Measurements from ENCODE around the gene TCP10L. TPM values are rescaled to one million over a fixed set of nuclear protein-coding genes. Genes with fewer than 3 reads are reported as not detected.
"Not testable (repeated sequence)": the region's sequence is repeated elsewhere in the genome, so short reads cannot be mapped to it uniquely, and the experiment has no call there.

Gene TCP10L, protein sequence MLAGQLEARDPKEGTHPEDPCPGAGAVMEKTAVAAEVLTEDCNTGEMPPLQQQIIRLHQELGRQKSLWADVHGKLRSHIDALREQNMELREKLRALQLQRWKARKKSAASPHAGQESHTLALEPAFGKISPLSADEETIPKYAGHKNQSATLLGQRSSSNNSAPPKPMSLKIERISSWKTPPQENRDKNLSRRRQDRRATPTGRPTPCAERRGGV
- 1.0 TPM for total RNA-seq
- polyA plus RNA-seq: 2.5 TPM
- long read RNA-seq, donor 1: 0 reads
- long read RNA-seq, donor 2: 0 reads
- long read RNA-seq, donor 3: 0 reads
- long read RNA-seq, donor 4: 0 reads
- long read RNA-seq, donor 5: 0 reads
- long read RNA-seq, donor 6: 0 reads
- long read RNA-seq, donor 7: 0 reads
- long read RNA-seq, donor 8: 0 reads
- long read RNA-seq, donor 9: 0 reads
- long read RNA-seq, donor 10: 0 reads

DNA sequence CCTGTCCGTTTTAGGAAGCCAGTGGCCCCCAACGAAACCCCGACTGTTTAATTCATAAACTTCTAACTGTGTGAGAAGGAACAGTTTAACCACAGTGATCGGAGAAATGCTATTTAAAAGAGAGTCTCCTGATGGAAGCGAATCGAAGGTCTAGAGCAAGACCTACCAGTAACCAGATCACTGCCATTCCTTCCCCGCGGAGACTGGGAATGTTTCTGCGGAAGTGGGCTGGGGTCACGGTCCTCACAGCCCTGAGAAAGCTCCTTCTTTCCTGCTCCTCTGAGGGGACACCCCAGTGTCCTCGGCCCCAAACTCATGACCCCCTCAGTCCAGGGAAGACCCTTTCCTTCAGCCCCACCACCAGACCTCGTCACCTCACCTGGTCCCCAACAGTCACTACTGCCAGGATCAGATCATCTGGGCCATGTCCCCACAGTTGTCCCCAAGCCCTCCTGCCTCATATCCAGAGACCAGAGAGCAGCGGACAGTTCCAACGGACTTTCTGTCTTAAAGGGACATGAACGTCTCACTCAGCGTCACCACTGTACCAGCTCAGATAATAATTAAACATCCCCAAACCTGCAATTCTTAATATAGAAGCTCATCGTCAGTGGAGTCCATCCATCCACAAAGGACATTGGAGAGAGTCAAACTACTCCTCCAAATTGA lies at the start of gene TCP10L:
TCP10L (minus strand) TSS at position 482 of the 669 bp plus-strand sequence. CDS start 1,219 bp downstream, outside the sequence.
- H3K27ac ChIP-seq (ENCODE audit: low read depth in 1 of 2, low read length in 1 of 2): no peak within 1 kb of the TSS
- H3K4me3 ChIP-seq (ENCODE audit: low read length in 2 of 2): no peak within 1 kb of the TSS
- WGBS: 92% methylated on average over 17 of the region's 17 CpGs
- no peaks in the 10 kb centered on the region for H3K4me1 ChIP-seq (ENCODE audit: control insufficient read depth in 2 of 2, insufficient read depth in 2 of 2, low read length in 2 of 2)
- no peaks in the 10 kb centered on the region for H3K36me3 ChIP-seq (ENCODE audit: control insufficient read depth in 2 of 2, insufficient read depth in 2 of 2, low read length in 1 of 2)
- no peaks in the 10 kb centered on the region for H3K9me3 ChIP-seq (ENCODE audit: control insufficient read depth in 2 of 2, insufficient read depth in 1 of 2, low read length in 1 of 2)
- no peak for DNase-seq (ENCODE audit: low read depth in 6 of 9, low spot score in 9 of 9)
- H3K27me3 ChIP-seq (ENCODE audit: control insufficient read depth in 2 of 2, insufficient read depth in 1 of 2, low read length in 1 of 2): no peaks in the 10 kb centered on the region

DNA sequence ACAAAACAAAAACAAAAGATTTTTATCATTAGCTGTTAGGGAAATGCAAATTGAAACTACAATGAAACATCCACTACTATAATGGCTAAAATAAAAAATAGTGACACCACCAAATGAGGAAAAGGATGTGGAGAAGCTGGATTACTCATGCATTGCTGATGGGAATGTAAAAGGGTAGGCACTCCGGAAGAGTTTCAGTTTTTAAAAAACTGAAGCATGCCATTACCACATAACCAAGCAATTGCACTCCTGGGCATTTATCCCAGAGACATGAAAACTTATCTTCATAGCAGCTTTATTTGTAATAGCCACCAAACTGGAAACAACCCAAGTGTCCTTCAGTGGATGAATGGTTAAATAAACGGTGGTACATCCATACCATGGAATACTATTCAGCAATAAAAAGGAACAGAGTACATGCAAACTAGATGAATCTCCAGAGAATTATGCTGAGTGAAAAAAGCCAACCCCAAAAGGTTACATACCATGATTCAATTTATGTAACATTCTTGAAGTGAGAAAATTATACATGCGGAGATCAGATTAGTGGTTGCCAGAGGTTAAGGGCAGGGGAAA lies 41.4 kb upstream of the TCP10L start:
- no peak overlapping the region for H3K27ac ChIP-seq (ENCODE audit: low read depth in 1 of 2, low read length in 1 of 2)
- no peak overlapping the region for H3K4me3 ChIP-seq (ENCODE audit: low read length in 2 of 2)
- 99% methylated on average over 3 of the region's 3 CpGs for WGBS
- H3K4me1 ChIP-seq (ENCODE audit: control insufficient read depth in 2 of 2, insufficient read depth in 2 of 2, low read length in 2 of 2): peaks cover 0 to 3% of the 10 kb centered on the region in 2 donors
- H3K9me3 ChIP-seq (ENCODE audit: control insufficient read depth in 2 of 2, insufficient read depth in 1 of 2, low read length in 1 of 2): no peaks in the 10 kb centered on the region
- DNase-seq (ENCODE audit: low read depth in 6 of 9, low spot score in 9 of 9): no peak
- H3K36me3 ChIP-seq (ENCODE audit: control insufficient read depth in 2 of 2, insufficient read depth in 2 of 2, low read length in 1 of 2): peaks cover 9 to 15% of the 10 kb centered on the region in 2 donors
- H3K27me3 ChIP-seq (ENCODE audit: control insufficient read depth in 2 of 2, insufficient read depth in 1 of 2, low read length in 1 of 2): no peaks in the 10 kb centered on the region

DNA sequence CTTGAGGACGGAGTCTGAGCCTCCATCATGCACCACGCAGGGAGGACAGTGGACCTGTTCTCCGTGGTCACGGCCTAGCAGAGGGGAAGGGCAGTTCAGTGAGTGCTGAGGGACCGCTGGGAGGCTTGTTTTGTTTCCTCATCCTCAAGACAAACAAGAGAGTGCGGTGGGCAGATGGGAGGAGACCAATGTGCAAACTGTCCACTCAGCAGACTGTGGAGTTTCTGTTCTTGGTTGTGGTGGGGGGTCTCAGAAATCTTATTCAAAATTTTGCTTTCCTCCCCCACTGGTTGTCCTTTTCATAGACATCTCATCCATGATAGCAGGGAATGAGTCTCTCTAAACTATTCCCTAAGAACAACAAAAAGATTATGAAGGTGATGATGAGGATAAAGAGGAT lies 32.9 kb upstream of the TCP10L start:
- not testable (repeated sequence) for H3K4me1 ChIP-seq (ENCODE audit: control insufficient read depth in 2 of 2, insufficient read depth in 2 of 2, low read length in 2 of 2); H3K36me3 ChIP-seq (ENCODE audit: control insufficient read depth in 2 of 2, insufficient read depth in 2 of 2, low read length in 1 of 2); H3K9me3 ChIP-seq (ENCODE audit: control insufficient read depth in 2 of 2, insufficient read depth in 1 of 2, low read length in 1 of 2); H3K27ac ChIP-seq (ENCODE audit: low read depth in 1 of 2, low read length in 1 of 2); DNase-seq (ENCODE audit: low read depth in 6 of 9, low spot score in 9 of 9); H3K27me3 ChIP-seq (ENCODE audit: control insufficient read depth in 2 of 2, insufficient read depth in 1 of 2, low read length in 1 of 2); H3K4me3 ChIP-seq (ENCODE audit: low read length in 2 of 2)
- 93% methylated on average over 6 of the region's 6 CpGs for WGBS

DNA sequence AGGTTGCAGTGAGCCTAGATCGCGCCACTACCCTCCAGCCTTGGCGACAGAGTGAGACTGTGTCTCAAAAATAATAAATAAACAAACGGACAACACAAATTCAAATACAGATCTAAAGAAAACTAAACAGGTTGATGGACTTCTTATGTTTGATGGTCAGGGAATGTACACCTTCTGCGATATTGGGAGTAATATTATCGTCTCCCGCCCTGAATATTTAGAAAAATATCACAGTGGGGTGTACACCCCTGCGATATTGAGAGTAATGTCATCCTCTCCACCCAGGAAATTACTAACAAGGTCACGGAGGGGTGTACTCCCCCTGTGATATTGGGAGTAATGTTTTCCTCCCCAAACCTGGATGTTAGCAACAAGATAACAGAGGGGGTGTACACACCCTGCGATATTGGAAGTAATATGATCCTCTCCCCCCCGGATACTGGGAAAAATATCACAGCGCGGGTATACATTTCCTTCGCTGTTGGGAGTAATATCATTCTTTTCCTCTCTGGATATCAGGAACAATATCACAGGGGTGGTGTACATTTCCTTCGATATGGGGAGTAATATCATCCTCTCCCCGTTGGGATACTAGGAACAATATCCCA lies 28.2 kb upstream of the TCP10L start:
- Histone ChIP-seq H3K9me3 (ENCODE audit: control insufficient read depth in 2 of 2, insufficient read depth in 1 of 2, low read length in 1 of 2) (no peaks in the 10 kb centered on the region), H3K36me3 (ENCODE audit: control insufficient read depth in 2 of 2, insufficient read depth in 2 of 2, low read length in 1 of 2) (peaks cover 0 to 6% of the 10 kb centered on the region in 2 donors), H3K4me3 (ENCODE audit: low read length in 2 of 2) (peak overlapping the region; percentile 67 to 97), H3K27ac (ENCODE audit: low read depth in 1 of 2, low read length in 1 of 2) (no peak overlapping the region), H3K27me3 (ENCODE audit: control insufficient read depth in 2 of 2, insufficient read depth in 1 of 2, low read length in 1 of 2) (peaks cover 0 to 2% of the 10 kb centered on the region in 2 donors), H3K4me1 (ENCODE audit: control insufficient read depth in 2 of 2, insufficient read depth in 2 of 2, low read length in 2 of 2) (peaks cover 8 to 12% of the 10 kb centered on the region in 2 donors)
- no peak for DNase-seq (ENCODE audit: low read depth in 6 of 9, low spot score in 9 of 9)
- 85% methylated on average over 16 of the region's 16 CpGs for WGBS

DNA sequence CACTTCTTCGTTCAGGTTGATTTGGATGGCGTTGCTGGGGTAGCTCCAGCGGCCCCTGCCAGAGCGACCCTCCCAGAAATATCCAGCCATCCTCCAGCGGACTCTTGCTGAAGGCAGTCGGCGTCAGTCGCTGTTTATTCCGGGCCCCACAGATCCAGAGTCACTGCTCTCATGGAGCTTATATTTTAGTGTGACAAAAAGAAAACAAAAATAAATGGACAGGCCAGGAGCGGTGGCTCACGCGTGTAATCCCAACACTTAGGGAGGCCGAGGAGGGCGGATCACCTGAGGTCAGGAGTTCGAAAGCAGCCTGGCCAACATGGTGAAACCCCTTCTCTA lies 27.6 kb upstream of the TCP10L start:
- Histone ChIP-seq H3K27me3 (ENCODE audit: control insufficient read depth in 2 of 2, insufficient read depth in 1 of 2, low read length in 1 of 2) (peaks cover 0 to 2% of the 10 kb centered on the region in 2 donors), H3K4me1 (ENCODE audit: control insufficient read depth in 2 of 2, insufficient read depth in 2 of 2, low read length in 2 of 2) (peaks cover 8 to 12% of the 10 kb centered on the region in 2 donors), H3K9me3 (ENCODE audit: control insufficient read depth in 2 of 2, insufficient read depth in 1 of 2, low read length in 1 of 2) (no peaks in the 10 kb centered on the region), H3K4me3 (ENCODE audit: low read length in 2 of 2) (peak overlapping the region; percentile 67 to 97), H3K27ac (ENCODE audit: low read depth in 1 of 2, low read length in 1 of 2) (peak overlapping the region; percentile 48 to 88), H3K36me3 (ENCODE audit: control insufficient read depth in 2 of 2, insufficient read depth in 2 of 2, low read length in 1 of 2) (peaks cover 0 to 7% of the 10 kb centered on the region in 2 donors)
- peak in 2 of 9 donors; percentile 0 to 10 for DNase-seq (ENCODE audit: low read depth in 6 of 9, low spot score in 9 of 9)
- 5% methylated on average over 15 of the region's 15 CpGs for WGBS

DNA sequence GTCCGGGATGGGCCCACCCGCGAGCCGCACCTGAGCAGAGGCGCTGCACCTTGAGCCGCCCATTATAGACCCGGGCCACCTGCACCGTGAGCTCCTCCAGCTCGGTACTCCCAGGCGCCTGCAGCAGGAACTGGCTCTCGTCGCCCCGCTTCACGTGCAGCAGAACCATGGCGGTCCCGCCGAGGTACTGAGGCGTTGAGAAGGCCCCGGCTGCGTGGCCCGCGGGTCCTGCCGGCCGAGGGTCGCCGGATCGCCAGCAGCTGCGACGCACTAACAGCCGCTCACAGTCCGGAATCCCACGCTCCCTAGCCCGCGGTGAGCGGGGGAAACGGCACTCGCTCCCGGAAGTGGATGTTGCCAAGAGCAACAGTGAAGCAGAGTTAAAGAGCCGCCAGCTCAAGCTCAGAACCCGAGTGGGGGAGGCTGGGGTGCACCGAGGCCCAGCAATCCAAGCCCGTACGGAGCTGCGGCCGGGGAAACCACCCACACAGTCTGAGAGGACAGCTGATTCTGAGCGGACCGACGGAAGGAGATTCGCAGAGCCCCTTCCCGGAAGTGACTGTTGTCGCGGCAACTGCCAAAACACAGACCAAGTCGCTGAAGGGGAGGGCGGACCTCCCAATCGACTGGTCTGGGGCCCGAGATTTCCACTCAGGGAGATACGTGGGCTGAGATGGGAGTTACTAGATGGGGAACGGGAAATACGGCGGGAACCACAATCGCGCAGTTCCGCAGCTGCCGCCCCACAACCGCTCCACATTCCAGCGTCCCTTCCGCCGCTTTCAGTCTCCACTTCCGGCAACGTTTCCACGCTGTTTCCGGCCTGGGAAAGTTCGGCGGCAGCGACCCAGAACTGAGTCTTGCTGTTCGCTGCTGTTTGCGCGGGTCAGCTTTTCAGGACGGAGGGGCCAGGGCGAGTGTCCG lies 27.0 kb upstream of the TCP10L start, which contains the start of gene CFAP298:
CFAP298 (minus strand) TSS at position 303 of the 924 bp plus-strand sequence; CDS start at position 169, 134 bp downstream.
- under 1% methylated on average over 81 of the region's 81 CpGs for WGBS
- peak; percentile 67 to 91 (median 80) for DNase-seq (ENCODE audit: low read depth in 6 of 9, low spot score in 9 of 9)
- Histone ChIP-seq H3K9me3 (ENCODE audit: control insufficient read depth in 2 of 2, insufficient read depth in 1 of 2, low read length in 1 of 2) (no peaks in the 10 kb centered on the region), H3K4me1 (ENCODE audit: control insufficient read depth in 2 of 2, insufficient read depth in 2 of 2, low read length in 2 of 2) (peaks cover 8 to 12% of the 10 kb centered on the region in 2 donors), H3K27ac (ENCODE audit: low read depth in 1 of 2, low read length in 1 of 2) (peak within 1 kb of the TSS; percentile 77 to 88), H3K4me3 (ENCODE audit: low read length in 2 of 2) (peak within 1 kb of the TSS; percentile 67 to 97), H3K36me3 (ENCODE audit: control insufficient read depth in 2 of 2, insufficient read depth in 2 of 2, low read length in 1 of 2) (peaks cover 0 to 12% of the 10 kb centered on the region in 2 donors), H3K27me3 (ENCODE audit: control insufficient read depth in 2 of 2, insufficient read depth in 1 of 2, low read length in 1 of 2) (peaks cover 0 to 2% of the 10 kb centered on the region in 2 donors)

DNA sequence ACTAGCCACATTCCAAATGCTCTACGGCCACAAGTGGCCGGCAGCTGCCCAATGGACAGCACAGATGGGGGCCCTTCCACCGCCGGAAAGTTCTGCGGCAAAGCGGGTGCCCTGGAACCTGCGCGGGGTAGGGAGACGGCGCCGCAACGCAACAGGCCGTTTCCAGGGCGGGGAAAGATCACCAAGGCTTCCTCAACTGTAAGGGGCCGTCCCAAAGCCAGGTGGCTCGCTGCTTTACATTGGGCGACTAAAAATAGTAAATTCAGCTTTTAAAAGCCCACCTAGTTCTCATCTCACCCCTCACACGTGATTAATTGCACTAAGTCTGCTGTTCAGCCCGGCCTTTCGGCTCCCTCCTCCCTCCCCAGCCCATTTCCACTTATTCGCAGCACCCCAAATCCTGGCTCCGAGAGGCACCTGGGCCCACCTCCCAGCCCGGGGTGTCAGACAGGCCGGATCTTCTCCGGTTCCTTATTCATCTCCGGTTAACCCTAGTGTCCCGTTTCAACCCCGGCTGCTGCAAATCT lies 26.2 kb upstream of the TCP10L start:
- Histone ChIP-seq H3K36me3 (ENCODE audit: control insufficient read depth in 2 of 2, insufficient read depth in 2 of 2, low read length in 1 of 2) (peaks cover 0 to 18% of the 10 kb centered on the region in 2 donors), H3K27me3 (ENCODE audit: control insufficient read depth in 2 of 2, insufficient read depth in 1 of 2, low read length in 1 of 2) (peaks cover 0 to 2% of the 10 kb centered on the region in 2 donors), H3K9me3 (ENCODE audit: control insufficient read depth in 2 of 2, insufficient read depth in 1 of 2, low read length in 1 of 2) (no peaks in the 10 kb centered on the region), H3K27ac (ENCODE audit: low read depth in 1 of 2, low read length in 1 of 2) (peak overlapping the region; percentile 77 to 88), H3K4me1 (ENCODE audit: control insufficient read depth in 2 of 2, insufficient read depth in 2 of 2, low read length in 2 of 2) (peaks cover 8 to 12% of the 10 kb centered on the region in 2 donors), H3K4me3 (ENCODE audit: low read length in 2 of 2) (peak overlapping the region; percentile 67 to 97)
- WGBS: under 1% methylated on average over 28 of the region's 28 CpGs
- peak in 6 of 9 donors; percentile 4 to 24 (median 14) for DNase-seq (ENCODE audit: low read depth in 6 of 9, low spot score in 9 of 9)

DNA sequence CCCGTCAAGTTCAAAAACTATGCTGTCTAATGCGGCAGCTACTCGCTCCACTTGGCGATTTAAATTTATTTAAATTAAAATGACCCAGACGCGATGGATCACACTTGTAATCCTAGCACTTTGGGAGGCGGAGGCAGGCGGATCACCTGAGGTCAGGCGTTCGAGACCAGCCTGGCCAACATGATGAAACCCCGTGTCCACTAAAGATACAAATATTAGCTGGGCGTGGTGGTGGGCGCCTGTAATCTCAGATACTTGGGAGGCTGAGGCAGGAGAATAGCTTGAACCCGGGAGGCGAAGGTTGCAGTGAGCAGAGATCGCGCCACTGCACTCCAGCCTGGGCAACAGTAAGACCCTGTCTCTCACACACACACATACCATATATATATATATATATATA lies 25.6 kb upstream of the TCP10L start:
- not testable (repeated sequence) for H3K27me3 ChIP-seq (ENCODE audit: control insufficient read depth in 2 of 2, insufficient read depth in 1 of 2, low read length in 1 of 2); DNase-seq (ENCODE audit: low read depth in 6 of 9, low spot score in 9 of 9); H3K9me3 ChIP-seq (ENCODE audit: control insufficient read depth in 2 of 2, insufficient read depth in 1 of 2, low read length in 1 of 2); H3K27ac ChIP-seq (ENCODE audit: low read depth in 1 of 2, low read length in 1 of 2)
- H3K4me1 ChIP-seq (ENCODE audit: control insufficient read depth in 2 of 2, insufficient read depth in 2 of 2, low read length in 2 of 2): peaks cover 8 to 12% of the 10 kb centered on the region in 2 donors
- peak overlapping the region in 1 of 2 donors; percentile 97 for H3K4me3 ChIP-seq (ENCODE audit: low read length in 2 of 2)
- H3K36me3 ChIP-seq (ENCODE audit: control insufficient read depth in 2 of 2, insufficient read depth in 2 of 2, low read length in 1 of 2): peaks cover 5 to 24% of the 10 kb centered on the region in 2 donors
- WGBS: 91% methylated on average over 17 of the region's 17 CpGs
